GM21390 (cell line): ENCODE data around the gene APOH.

Experiments used
- ATAC-seq: cut with Tn5 transposase; IDR thresholded peaks from one replicate; pipeline ENCODE4 v1.9.1; 2021; ENCODE audit not compliant: unreplicated experiment

The APOH gene

GRCh38 chr17:66198242-66198641 is 31.0 kb downstream of the APOH start:
- ATAC-seq: no peak

DNA sequence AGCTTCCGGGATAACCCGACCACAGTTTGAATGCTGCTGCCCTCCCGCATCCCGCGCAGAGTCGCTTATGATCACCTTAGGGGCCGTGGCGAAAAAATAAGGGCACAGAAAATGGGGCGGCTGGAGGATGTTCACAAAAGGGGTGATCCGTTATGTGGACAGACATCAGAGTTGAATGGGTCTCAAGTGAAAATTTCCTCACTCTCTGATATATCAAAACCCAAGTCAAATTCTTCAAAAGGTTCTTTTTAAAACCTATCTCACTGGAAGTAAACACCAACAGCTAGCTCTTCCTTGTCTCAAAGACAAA is 36.9 kb downstream of the APOH start:
- no peak for ATAC-seq

DNA sequence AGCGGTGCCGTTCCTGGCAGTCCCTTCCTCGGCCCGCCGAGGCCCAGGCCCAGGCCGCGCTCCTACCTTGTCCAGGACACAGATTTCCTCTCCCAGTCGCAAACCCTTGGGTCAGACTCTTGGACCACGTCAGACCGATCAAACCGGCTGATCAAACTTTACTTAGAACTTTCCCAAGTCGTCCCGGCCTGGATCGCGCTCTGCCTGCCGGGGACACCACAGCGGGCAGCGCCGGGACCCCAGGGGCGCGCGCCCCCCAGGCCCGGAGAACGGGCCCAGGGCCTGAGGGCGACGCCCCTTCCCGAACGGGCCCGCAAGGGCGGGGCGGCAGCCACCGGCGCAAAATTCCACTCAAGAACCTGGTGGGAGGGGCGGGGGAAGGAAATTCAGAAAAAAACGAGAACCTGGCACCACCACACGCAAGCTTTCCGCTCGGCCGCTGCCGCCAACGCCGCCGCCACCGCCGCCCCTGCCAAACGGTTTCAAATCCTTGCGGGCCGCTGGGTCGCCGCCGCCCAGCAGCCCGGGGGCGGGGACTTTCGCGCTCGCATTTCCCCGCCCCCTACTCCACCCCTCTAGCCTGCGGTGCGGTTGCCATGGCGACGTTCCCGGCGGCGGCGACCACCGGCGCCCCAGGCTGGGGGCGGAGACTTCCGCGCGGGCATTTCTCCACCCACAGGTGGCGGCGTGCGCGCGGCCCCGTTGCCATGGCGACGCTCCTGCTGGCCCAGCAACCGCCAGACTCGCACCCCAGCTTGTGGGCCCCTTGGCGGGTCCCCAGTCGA is 37.4 kb downstream of the APOH start, which contains the start of gene CEP112:
Gene CEP112, minus strand, starts transcription at position 541 of the 785 bp plus-strand sequence.
- peak; percentile 64 for ATAC-seq

DNA sequence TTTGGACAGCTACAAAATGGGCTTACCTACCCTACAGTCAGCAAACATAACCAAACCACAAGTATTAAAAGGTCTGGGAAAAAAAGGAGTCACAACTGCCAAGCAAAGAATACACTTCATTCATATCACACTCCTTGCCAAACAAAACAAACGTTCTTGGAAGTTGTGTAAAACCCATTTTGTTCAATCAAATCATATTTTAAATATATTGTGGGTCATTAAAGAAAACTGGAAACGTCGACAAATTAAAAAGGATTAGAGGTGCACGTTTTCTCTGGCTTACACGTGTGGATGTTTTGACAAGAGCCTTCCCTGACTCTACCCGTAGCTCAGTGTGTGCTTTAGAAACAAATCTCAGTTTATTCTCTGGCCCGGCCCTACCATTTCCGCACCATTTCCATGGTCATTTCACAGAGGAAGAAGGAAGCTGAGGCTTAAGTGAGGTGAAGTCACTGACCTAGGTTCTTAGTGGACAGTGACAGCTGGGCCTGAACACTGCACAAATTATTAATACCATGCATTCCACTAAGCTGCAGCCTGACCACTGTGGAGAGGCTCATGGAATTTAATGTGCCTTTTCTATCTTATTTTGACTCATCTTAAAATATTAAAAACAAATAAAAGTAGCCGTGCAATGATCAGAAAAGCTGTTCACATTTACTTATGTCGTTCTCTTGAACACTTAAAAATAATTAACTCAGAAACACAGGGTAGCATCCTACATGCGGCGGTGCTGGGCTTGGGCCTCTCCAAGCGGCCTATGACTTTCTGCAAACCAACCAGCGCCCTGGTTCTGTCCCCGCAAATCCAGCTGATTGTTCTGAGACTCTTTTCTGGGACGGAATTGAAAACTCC is 38.2 kb downstream of the APOH start:
- ATAC-seq: no peak

- ATAC-seq: no peak
Measured at GRCh38 chr17:66187718-66188117, 41.5 kb downstream of the APOH start.

DNA sequence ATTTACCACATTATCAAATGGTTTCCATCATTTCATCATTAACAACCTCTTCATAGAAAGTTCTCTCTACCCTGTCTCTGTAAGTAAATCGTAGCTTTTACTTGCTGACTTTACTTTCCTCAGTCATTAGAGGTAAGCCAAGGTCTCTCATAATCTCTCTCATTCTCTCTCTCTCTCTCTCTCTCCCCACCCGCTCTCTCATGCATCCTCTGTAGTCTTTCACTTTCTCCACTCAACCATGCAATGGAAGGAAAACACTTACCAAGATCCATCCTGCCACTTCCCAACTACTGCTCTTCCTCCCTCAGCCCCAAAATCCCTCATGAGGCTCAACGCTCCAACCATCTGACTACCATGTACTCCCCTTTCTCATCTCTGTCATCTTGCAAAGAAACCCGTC is 43.4 kb downstream of the APOH start:
- no peak for ATAC-seq

GRCh38 chr17:66184392-66184791 is 44.8 kb downstream of the APOH start:
- ATAC-seq: no peak

DNA sequence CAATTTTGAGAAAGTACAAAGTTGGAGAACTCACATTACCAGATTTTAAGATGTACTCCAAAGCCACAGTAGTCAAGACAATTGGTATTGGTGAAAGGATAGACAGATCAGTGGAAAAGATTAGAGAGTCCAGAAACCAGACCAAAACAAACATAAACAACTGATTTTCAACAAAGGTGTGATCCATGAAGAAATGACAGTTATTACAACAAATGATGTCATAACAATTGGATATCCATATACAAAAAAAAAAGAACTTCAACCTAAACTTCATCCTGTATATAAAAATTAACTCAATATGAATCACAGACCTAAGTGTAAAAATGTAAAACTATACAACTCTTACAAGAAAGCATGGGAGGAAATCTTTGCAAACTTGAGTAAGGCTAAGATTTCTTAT is 45.7 kb downstream of the APOH start:
- no peak for ATAC-seq

DNA sequence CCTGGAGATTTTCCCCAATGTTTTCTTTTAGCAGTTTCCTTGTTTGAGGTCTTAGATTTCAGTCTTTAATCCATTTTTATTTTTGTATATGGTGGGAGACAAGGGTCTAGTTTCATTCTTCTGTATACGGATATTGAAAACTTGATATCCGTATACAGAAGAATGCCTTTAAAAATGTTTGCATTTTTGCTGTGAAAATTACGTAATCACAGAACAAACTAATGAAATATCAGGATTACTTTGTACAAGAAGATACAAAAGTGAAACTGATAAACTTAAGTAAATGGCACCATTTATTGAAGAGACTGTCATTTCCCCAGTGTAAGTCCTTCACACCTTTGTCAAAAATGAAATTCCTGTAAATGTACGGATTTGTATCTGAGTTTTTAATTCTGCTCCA is 50.6 kb downstream of the APOH start:
- ATAC-seq: no peak

DNA sequence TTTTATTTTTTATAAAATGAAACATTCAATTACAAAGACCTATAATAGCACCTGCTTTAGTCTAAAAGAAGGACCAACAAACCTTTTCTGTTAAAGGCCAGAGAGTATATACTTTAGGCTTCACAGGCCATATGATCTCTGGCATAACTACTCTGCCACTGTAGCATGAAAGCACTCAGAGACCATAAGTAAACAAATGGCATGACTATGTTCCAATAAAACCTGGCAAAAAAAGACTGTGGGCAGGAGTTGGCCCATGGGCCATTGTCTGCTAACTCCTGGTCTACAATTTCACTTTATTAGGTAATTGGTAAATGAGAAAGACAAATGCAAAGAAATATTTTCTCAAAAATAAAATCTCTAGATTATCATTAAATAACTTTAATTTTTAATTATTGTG is 52.2 kb downstream of the APOH start:
- no peak for ATAC-seq

DNA sequence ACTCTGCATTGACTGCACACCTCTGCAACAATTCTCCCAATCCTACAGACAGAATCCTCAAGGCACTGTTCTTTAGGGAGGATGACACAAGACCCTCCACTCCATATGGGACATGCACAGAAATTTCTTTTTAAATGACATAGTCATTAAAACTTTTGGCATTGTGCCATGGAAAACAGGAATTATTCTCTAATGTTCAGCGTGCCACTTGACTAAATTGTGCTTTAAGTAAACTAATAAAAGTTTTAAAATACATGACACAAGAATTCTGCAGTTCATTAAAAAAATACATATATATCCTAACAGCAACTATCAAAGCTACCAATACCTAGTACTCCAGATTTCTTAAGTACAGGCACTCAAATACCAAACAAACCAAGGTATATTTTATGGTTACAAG is 53.3 kb downstream of the APOH start:
- no peak for ATAC-seq

DNA sequence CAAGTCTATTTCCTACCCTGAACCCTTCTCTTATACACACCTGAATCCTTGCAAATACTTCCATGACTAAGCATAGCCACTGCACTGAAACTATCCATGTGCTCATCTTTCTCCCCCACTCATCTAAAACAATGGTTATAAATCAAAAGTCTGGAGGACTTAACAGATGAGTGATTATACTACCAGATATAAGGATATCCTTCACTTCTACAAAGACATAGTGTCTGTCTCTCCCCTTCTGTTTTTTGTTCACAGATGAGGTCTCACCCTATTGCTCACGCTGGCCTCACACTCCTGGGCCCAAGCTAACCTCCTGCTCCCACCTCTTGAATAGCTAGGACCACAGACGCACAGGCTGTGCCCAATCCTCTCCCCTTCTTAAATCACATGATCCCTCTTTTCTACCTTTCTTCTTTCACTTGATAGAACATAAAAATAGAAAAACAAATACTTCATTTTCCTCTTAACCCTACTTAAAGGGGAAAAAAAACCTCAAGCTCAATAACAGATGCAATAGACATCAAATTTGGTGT is 56.5 kb downstream of the APOH start:
- no peak for ATAC-seq

DNA sequence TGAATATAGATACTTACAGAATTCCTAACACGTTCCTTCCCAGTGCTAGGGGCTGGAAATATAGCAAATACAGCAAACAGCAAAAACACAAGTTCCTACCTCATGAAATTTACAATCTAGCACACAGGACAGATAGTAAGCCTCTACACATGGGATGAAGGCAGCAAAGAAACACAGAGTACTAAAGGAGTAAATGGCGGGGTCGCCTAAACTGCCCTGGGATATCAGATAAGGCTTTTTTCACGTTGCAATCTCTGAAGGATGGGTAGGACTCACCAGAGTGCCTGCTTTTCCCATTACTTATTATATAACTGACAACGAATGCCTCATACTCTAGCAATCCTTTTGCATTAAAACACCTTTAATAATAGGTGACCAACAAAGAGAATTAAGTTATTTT is 57.1 kb downstream of the APOH start:
- ATAC-seq: no peak

DNA sequence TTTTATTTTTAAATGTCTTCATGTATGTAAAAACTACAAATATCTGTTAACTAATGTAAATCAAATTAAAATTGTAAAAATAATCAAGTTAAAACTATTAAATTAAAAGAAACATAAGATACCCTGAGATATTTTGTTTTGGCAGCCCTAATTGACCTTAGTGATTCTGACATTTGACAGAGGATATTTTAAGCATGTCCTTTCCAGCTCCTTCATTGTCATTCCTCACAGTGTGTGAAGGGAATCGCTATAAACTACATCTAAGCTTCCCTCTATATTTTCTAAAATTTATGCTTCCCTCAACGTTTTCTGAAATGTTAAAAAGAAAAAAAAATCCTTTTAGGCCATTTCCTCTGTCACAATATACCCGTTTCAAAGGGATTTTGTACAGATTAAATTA is 57.5 kb downstream of the APOH start:
- no peak for ATAC-seq

- no peak for ATAC-seq
Measured at GRCh38 chr17:66171172-66171571, 58.0 kb downstream of the APOH start.

DNA sequence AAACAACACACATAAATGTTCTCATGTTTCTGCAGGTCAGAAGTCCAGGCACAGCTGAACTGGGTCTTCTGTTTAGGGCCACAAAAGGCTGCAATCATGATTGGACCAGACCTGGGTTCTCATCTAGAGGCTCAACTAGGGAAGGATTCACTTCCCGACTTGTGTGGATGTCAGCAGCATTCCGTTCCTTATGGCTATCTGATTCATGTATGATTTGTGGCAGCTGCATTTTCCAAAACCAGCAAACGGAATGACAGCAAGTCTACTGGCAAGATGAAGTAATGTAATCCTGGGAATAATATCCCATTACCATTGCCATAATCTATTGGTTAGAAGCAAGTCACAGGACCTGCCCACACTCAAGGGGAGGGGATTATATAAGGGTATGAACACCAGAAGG is 59.4 kb downstream of the APOH start:
- no peak for ATAC-seq

DNA sequence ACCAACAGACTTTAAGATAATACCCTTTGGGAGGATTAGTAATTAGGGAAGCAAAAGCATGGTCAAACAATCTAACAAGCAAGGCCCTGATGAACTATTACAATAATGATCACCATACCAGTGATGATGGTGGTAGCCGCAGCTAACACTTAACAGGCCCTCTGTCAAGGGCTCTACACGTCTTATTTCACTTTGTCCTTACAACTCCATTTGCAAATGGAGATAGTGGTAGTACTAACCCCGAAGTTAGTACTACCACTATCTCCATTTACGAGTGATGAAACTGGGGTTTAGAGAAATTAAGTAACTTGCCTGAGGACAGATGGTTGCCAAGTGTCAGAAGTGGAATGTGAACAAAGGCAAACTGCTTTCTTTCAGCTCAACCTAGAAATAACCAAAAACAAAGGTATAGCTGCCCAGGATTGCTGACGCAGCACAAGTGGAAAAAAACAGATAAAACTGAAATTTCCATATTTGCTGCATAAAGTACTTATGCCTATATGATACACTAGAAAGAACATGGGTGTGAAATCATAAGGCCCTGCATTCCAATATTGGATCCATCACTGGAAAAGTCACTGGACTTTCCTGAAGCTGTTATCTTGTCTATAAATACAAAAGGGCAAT is 61.9 kb downstream of the APOH start:
- no peak for ATAC-seq

GRCh38 chr17:66165537-66166123 is 63.6 kb downstream of the APOH start:
- no peak for ATAC-seq
